ENCODE data around the gene NUDCD3.

The NUDCD3 gene

GRCh38 chr7:44376429-44377133 lies 113.9 kb downstream of the NUDCD3 start:
- Histone ChIP-seq H3K36me3 (peaks cover 0 to 14% (median 0%) of the 10 kb centered on the region in 3 donors), H3K27ac (no peak overlapping the region), H3K27me3 (peaks cover 0 to 14% of the 10 kb centered on the region in 2 donors), H3K4me3 (no peak overlapping the region), H3K9me3 (no peaks in the 10 kb centered on the region), H3K4me1 (no peaks in the 10 kb centered on the region)
- TF ChIP-seq CTCF (IDR thresholded peaks at IDR 0.05), result no peak
- intact Hi-C loops (cut with DNase I; ENCODE audit: low total_unique reads), result no loop called here
- no peak for DNase-seq

- DNase-seq, result no peak
- intact Hi-C loops (cut with DNase I; ENCODE audit: low total_unique reads), result no loop called here
- H3K27ac ChIP-seq, result no peak overlapping the region
- peaks cover 0 to 14% of the 10 kb centered on the region in 2 donors for H3K27me3 ChIP-seq
- peaks cover 0 to 8% (median 0%) of the 10 kb centered on the region in 3 donors for H3K36me3 ChIP-seq
- H3K4me1 ChIP-seq, result no peaks in the 10 kb centered on the region
- no peaks in the 10 kb centered on the region for H3K9me3 ChIP-seq
- TF ChIP-seq CTCF (IDR thresholded peaks at IDR 0.05), result no peak
- H3K4me3 ChIP-seq, result no peak overlapping the region
Observed at GRCh38 chr7:44375926-44376342, 114.5 kb downstream of the NUDCD3 start.

- Histone ChIP-seq H3K9me3 (no peaks in the 10 kb centered on the region), H3K27me3 (peaks cover 0 to 14% of the 10 kb centered on the region in 2 donors), H3K4me3 (no peak overlapping the region), H3K36me3 (peaks cover 0 to 1% (median 0%) of the 10 kb centered on the region in 3 donors), H3K4me1 (no peaks in the 10 kb centered on the region), H3K27ac (no peak overlapping the region)
- no peak for DNase-seq
- intact Hi-C loops (cut with DNase I; ENCODE audit: low total_unique reads), result no loop called here
- TF ChIP-seq CTCF (IDR thresholded peaks at IDR 0.05), result no peak
Observed at GRCh38 chr7:44375236-44375699, 115.2 kb downstream of the NUDCD3 start.

- H3K4me3 ChIP-seq, result no peak overlapping the region
- no peak for DNase-seq
- no peaks in the 10 kb centered on the region for H3K4me1 ChIP-seq
- no peaks in the 10 kb centered on the region for H3K36me3 ChIP-seq
- intact Hi-C loops (cut with DNase I; ENCODE audit: low total_unique reads), result no loop called here
- peaks cover 0 to 14% of the 10 kb centered on the region in 2 donors for H3K27me3 ChIP-seq
- H3K9me3 ChIP-seq, result no peaks in the 10 kb centered on the region
- TF ChIP-seq CTCF (IDR thresholded peaks at IDR 0.05), result no peak
- H3K27ac ChIP-seq, result no peak overlapping the region
Observed at GRCh38 chr7:44374007-44374763, 116.3 kb downstream of the NUDCD3 start.

- DNase-seq, result no peak
- Histone ChIP-seq H3K27me3 (peaks cover 0 to 18% of the 10 kb centered on the region in 2 donors), H3K27ac (no peak overlapping the region), H3K9me3 (peaks cover 0 to 5% (median 0%) of the 10 kb centered on the region in 3 donors), H3K4me3 (no peak overlapping the region), H3K4me1 (no peaks in the 10 kb centered on the region), H3K36me3 (no peaks in the 10 kb centered on the region)
- TF ChIP-seq CTCF (IDR thresholded peaks at IDR 0.05), result no peak
- intact Hi-C loops (cut with DNase I; ENCODE audit: low total_unique reads), result no loop called here
Observed at GRCh38 chr7:44373418-44373740, 117.1 kb downstream of the NUDCD3 start.

Data from tibial artery (tissue), 4 donors.